ENCODE measurements around the gene SCNM1.
"Not testable (repeated sequence)": the region's sequence is repeated elsewhere in the genome, so short reads cannot be mapped to it uniquely, and the experiment has no call there.

SCNM1 gene

GRCh38 chr1:151176514-151177045 is 10.6 kb downstream of the SCNM1 start:
- TF ChIP-seq CTCF (IDR thresholded peaks at IDR 0.05; ENCODE audit: low read depth, low read length) = no peak
- no peak for DNase-seq (ENCODE audit: extremely low read depth, low read depth)

GRCh38 chr1:151184211-151184610 is 18.3 kb downstream of the SCNM1 start:
- no peak for DNase-seq (ENCODE audit: extremely low read depth, low read depth)
- no peak for TF ChIP-seq CTCF (IDR thresholded peaks at IDR 0.05; ENCODE audit: low read depth, low read length)

GRCh38 chr1:151187205-151187604 is 21.3 kb downstream of the SCNM1 start:
- DNase-seq (ENCODE audit: extremely low read depth, low read depth) = no peak
- TF ChIP-seq CTCF (IDR thresholded peaks at IDR 0.05; ENCODE audit: low read depth, low read length) = no peak

- not testable (repeated sequence) for DNase-seq (ENCODE audit: extremely low read depth, low read depth)
These were observed 22.7 kb downstream of the SCNM1 start for GRCh38 chr1:151188667-151189066.

- peak; percentile 72 for DNase-seq (ENCODE audit: extremely low read depth, low read depth)
- no peak for TF ChIP-seq CTCF (IDR thresholded peaks at IDR 0.05; ENCODE audit: low read depth, low read length)
These were observed 23.9 kb downstream of the SCNM1 start, which contains the start of gene VPS72 for GRCh38 chr1:151189637-151190445. VPS72 (minus strand) TSS chr1:151190197; CDS start chr1:151190121, 76 bp downstream.

- no peak for DNase-seq (ENCODE audit: extremely low read depth, low read depth)
- TF ChIP-seq CTCF (IDR thresholded peaks at IDR 0.05; ENCODE audit: low read depth, low read length) = no peak
These were observed 26.1 kb downstream of the SCNM1 start for GRCh38 chr1:151192047-151192446.

- DNase-seq (ENCODE audit: extremely low read depth, low read depth) = no peak
These were observed 27.4 kb downstream of the SCNM1 start for GRCh38 chr1:151193304-151193703.

More at GRCh38 chr1:151193304-151193703, 27.4 kb downstream of the SCNM1 start:
- TF ChIP-seq CTCF (IDR thresholded peaks at IDR 0.05; ENCODE audit: low read depth, low read length) = no peak

Measured in AG09319 (cell line).